Heart left ventricle (tissue), 16 donors: ENCODE results near the gene ADGRD2. TPM values are rescaled to one million over a fixed set of nuclear protein-coding genes. Genes with fewer than 3 reads are reported as not detected.

Source experiments
- ATAC-seq, 4 donors: fragments of 200-7000 bp; cut with Tn5 transposase; one replicate each; pipeline ENCODE4 v1.9.1; 2020 to 2022; ENCODE audit warnings: moderate library complexity in 4 of 4, mild to moderate bottlenecking in 3 of 4, moderate number of reproducible peaks in 1 of 4
- DNase-seq, 5 donors: peaks; one replicate each; pipeline ENCODE4 v3.0.0-alpha.2; 2020
- H3K27ac ChIP-seq, 12 donors: fragments of 200-600 bp; sonication (generic) in 4 of 12; one replicate each; pipeline versions ENCODE4 v1.5.0 to v1.8.0; 2016 to 2022; ENCODE audit warnings: mild to moderate bottlenecking in 2 of 12
- H3K27me3 ChIP-seq, 9 donors: fragments of 200-600 bp; sonication (generic) in 2 of 9; one replicate each; pipeline versions ENCODE4 v1.5.1 to v1.8.0; 2016 to 2022; ENCODE audit warnings: mild to moderate bottlenecking in 3 of 9
- H3K36me3 ChIP-seq, 9 donors: fragments of 200-600 bp; sonication (generic) in 2 of 9; one replicate each; pipeline versions ENCODE4 v1.5.0 to v1.8.0; 2018 to 2022; ENCODE audit warnings: mild to moderate bottlenecking in 2 of 9
- H3K4me1 ChIP-seq, 12 donors: fragments of 200-600 bp; sonication (generic) in 4 of 12; one replicate each; pipeline versions ENCODE4 v1.5.0 to v1.8.0; 2016 to 2022; ENCODE audit warnings: mild to moderate bottlenecking in 3 of 12
- H3K4me3 ChIP-seq, 12 donors: fragments of 200-600 bp; sonication (generic) in 4 of 12; one replicate each; pipeline versions ENCODE4 v1.5.0 to v1.8.0; 2017 to 2022; ENCODE audit warnings: mild to moderate bottlenecking in 9 of 12, moderate library complexity in 4 of 12
- H3K9me3 ChIP-seq, 12 donors: fragments of 200-600 bp; sonication (generic) in 4 of 12; one replicate each; pipeline versions ENCODE4 v1.5.0 to v1.8.0; 2016 to 2022; ENCODE audit warnings: mild to moderate bottlenecking in 1 of 12
- POLR2A ChIP-seq, 2 donors: fragments of 450-650 bp; IDR thresholded peaks; one replicate each; pipeline ENCODE4 v1.6.1; 2017; ENCODE audit warnings: antibody characterized with exemption in 2 of 2, mild to moderate bottlenecking in 2 of 2, moderate library complexity in 2 of 2
- WGBS, 4 donors: extraction: QIAGEN DNeasy Blood & Tissue Kit in 2 of 4; methylation state at CpG; one replicate each; pipeline versions ENCODE4 v1.1.5 to v1.1.7; 2013 to 2018; 5-methylcytosine and 5-hydroxymethylcytosine counted together
- intact Hi-C, 10 donors: fragments of 100-400 bp; cut with DNase I; formaldehyde crosslinking; loops; one replicate each; pipeline versions ENCODE4 v1.11.1 to v1.14.2; 2022
- polyA plus RNA-seq, 2 donors: library from polyadenylated mRNA; stranded (reverse); fragments of 200-250 nt; gene quantifications; one replicate each; pipeline ENCODE4 v1.2.3, GENCODE V29; 2013
- total RNA-seq, 9 donors: library from RNA; depleted of rRNA in 2 of 9; stranded (reverse); fragments of >200 nt in 2 of 9; fragmentation: NEBNext Ultra II Directional in 3 of 9; extraction: Animal tissue kit (Norgen Biotek cat#: 25700) in 3 of 9; gene quantifications; one replicate each; pipeline versions ENCODE4 v1.1.0 to v1.2.4, GENCODE V29; 2016 to 2023
- TF ChIP-seq, protein P1 (sequence below), 12 donors: fragments of 200-600 bp; sonication (generic) in 4 of 12; IDR thresholded peaks; one replicate each; pipeline versions ENCODE4 v1.5.0 to v1.8.0; 2018 to 2022; ENCODE audit warnings: antibody characterized with exemption in 12 of 12, mild to moderate bottlenecking in 5 of 12
- donor health status: ischemic (EF 13 %, LVEDD 7.1; RV severe dilation, severe dysfunction).
- donor health status: healthy with polysubstance abuse.
- donor health status: DM: no; HTN: yes; CAD: no.
- donor health status: DM: no; HTN: no; CAD: no.
- donor health status: ischemic (EF 25% LVEDD 6.9; RV normal size, moderate dysfunction).
- donor health status: ischemic (EF 25% LVEDD 5.7; RV mildly dilated, moderate dysfunction).
- donor health status: healthy.
- donor health status: DM: yes; HTN: yes; CAD: no.
- donor health status: ischemic (EF 35%, LVEDD 5.7; RV mildly dilated, moderate dysfunction).
- donor health status: nonischemic (EF 11% LVEDD 7.7; RV severe dilation, severe dysfunction).
- donor health status: DM: yes; HTN: yes; CAD: no.
- donor health status: PGD.
- donor health status: ischemic (EF 29% LVEDD 5.4; RV normal size, mild dysfunction).
- donor health status: nonischemic (EF 23%, LVEDD 6.1; RV moderate dilation, normal function).

The ADGRD2 gene
- total and polyA plus RNA-seq, 11 donors, result not detected

DNA sequence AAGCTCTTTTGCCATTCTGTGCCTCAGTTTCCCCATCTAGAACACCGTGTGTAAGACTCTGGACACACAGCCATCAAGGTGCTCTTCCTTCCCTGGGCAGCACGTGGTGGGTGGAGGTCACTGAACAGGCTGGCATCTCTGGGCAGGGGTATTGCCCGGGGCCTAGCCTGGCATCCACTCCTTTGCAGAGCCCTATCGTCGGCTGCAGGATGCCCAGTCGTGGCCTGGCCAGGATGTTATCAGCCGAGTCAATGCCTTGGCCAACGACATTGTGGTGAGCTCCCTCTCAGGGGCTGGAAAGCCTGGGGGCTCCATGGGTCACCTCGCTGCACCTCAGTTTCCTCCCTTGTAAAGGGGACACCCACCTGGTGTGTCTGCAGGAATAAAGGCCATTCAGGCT is 4.0 kb downstream of the ADGRD2 start:
- no peak for TF ChIP-seq POLR2A (IDR thresholded peaks at IDR 0.05)
- TF ChIP-seq, protein P1, sequence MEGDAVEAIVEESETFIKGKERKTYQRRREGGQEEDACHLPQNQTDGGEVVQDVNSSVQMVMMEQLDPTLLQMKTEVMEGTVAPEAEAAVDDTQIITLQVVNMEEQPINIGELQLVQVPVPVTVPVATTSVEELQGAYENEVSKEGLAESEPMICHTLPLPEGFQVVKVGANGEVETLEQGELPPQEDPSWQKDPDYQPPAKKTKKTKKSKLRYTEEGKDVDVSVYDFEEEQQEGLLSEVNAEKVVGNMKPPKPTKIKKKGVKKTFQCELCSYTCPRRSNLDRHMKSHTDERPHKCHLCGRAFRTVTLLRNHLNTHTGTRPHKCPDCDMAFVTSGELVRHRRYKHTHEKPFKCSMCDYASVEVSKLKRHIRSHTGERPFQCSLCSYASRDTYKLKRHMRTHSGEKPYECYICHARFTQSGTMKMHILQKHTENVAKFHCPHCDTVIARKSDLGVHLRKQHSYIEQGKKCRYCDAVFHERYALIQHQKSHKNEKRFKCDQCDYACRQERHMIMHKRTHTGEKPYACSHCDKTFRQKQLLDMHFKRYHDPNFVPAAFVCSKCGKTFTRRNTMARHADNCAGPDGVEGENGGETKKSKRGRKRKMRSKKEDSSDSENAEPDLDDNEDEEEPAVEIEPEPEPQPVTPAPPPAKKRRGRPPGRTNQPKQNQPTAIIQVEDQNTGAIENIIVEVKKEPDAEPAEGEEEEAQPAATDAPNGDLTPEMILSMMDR (IDR thresholded peaks at IDR 0.05), result no peak
- H3K4me3 ChIP-seq, result no peak overlapping the region
- no peak overlapping the region for H3K27ac ChIP-seq
- WGBS, 4 donors, result 76 to 85% (median 80%) methylated on average over 5 to 9 of the region's 9 CpGs
- DNase-seq (no peak), ATAC-seq (no peak)
- H3K4me1 ChIP-seq, result peaks cover 0 to 28% (median 3%) of the 10 kb centered on the region in 12 donors
- no peaks in the 10 kb centered on the region for H3K36me3 ChIP-seq
- H3K27me3 ChIP-seq, result peaks cover 6 to 46% (median 35%) of the 10 kb centered on the region in 9 donors
- intact Hi-C loops, result no loop called here
- no peaks in the 10 kb centered on the region for H3K9me3 ChIP-seq

GRCh38 chr9:124454791-124455443 is 4.7 kb downstream of the ADGRD2 start:
- no peak for DNase-seq
- 77 to 86% (median 82%) methylated on average over 5 to 14 of the region's 14 CpGs for whole genome bisulfite sequencing, 4 donors
- Histone ChIP-seq H3K4me3 (no peak overlapping the region), H3K4me1 (peaks cover 0 to 28% (median 3%) of the 10 kb centered on the region in 12 donors), H3K9me3 (no peaks in the 10 kb centered on the region), H3K27ac (no peak overlapping the region), H3K36me3 (no peaks in the 10 kb centered on the region), H3K27me3 (peaks cover 6 to 41% (median 35%) of the 10 kb centered on the region in 9 donors)
- TF ChIP-seq, protein P1 (IDR thresholded peaks at IDR 0.05), result no peak
- TF ChIP-seq POLR2A (IDR thresholded peaks at IDR 0.05), result no peak
- ATAC-seq, result no peak
- intact Hi-C loops, result no loop called here

DNA sequence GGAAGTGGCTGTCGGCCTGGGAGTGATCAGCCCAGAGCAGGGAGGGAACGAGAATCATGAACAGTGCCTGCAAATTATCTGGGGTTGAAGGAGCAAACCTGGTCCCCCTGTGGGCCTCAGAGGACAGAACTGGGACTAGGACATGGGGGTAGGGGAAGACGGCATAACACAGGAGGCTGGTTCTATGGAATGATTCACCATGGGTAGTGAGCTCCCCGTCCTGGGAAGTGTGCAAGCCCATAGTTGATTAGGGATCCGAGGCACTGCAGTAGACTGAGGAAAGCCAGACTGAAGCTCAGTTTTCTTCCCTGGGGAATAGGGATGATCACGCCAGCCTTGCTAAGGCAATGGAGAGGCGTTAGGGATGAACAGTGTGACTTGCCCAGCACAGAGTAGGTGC is 5.6 kb downstream of the ADGRD2 start:
- Histone ChIP-seq H3K4me3 (no peak overlapping the region), H3K36me3 (no peaks in the 10 kb centered on the region), H3K4me1 (peaks cover 0 to 21% (median 0%) of the 10 kb centered on the region in 12 donors), H3K27me3 (peaks cover 6 to 32% (median 31%) of the 10 kb centered on the region in 9 donors), H3K27ac (no peak overlapping the region), H3K9me3 (peaks cover 0 to 5% (median 0%) of the 10 kb centered on the region in 12 donors)
- 69 to 78% (median 73%) methylated on average over 7 of the region's 7 CpGs for WGBS, 4 donors
- TF ChIP-seq POLR2A (IDR thresholded peaks at IDR 0.05), result no peak
- TF ChIP-seq, protein P1 (IDR thresholded peaks at IDR 0.05), result no peak
- ATAC-seq (no peak), DNase-seq (no peak)
- intact Hi-C loops, result no loop called here

- peaks cover 0 to 10% (median 0%) of the 10 kb centered on the region in 12 donors for H3K9me3 ChIP-seq
- WGBS, 4 donors, result 64 to 71% (median 68%) methylated on average over 9 to 15 of the region's 15 CpGs
- H3K27me3 ChIP-seq, result peaks cover 6 to 26% (median 24%) of the 10 kb centered on the region in 9 donors
- no peaks in the 10 kb centered on the region for H3K36me3 ChIP-seq
- no peak overlapping the region for H3K27ac ChIP-seq
- intact Hi-C loops, result no loop called here
- no peak for ATAC-seq
- no peak overlapping the region for H3K4me3 ChIP-seq
- DNase-seq, result no peak
- H3K4me1 ChIP-seq, result peaks cover 0 to 14% (median 0%) of the 10 kb centered on the region in 12 donors
- TF ChIP-seq, protein P1 (IDR thresholded peaks at IDR 0.05), result no peak
- no peak for TF ChIP-seq POLR2A (IDR thresholded peaks at IDR 0.05)
Observed at GRCh38 chr9:124456341-124457078, 6.3 kb downstream of the ADGRD2 start.
